ENCODE measurements around the gene PLXNA1. TPM values are rescaled to one million over a fixed set of nuclear protein-coding genes. Genes with fewer than 3 reads are reported as not detected.

Gene PLXNA1
- total RNA-seq, 1 donor from 2014 or later = 41.5 TPM

DNA sequence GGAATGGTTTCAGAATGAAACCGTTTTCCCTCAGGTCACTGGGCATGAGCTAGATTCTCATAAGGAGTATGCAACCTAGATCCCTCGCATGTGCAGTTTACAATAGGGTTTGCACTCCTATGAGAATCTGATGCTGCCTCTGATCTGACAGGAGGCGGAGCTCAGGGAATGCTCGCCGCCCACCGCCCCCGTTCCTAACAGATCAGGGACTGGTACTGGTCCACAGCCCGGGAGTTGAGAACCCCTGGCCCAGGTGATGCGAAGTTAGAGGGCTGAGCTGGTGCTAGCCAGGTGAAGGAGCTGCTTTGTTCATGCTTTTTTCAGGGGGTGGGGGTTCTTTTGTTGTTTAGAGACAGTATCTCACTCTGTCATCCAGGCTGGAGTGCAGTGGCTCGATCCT, 15.5 kb upstream of the PLXNA1 start:
- no peak for DNase-seq (ENCODE audit: low spot score)

DNA sequence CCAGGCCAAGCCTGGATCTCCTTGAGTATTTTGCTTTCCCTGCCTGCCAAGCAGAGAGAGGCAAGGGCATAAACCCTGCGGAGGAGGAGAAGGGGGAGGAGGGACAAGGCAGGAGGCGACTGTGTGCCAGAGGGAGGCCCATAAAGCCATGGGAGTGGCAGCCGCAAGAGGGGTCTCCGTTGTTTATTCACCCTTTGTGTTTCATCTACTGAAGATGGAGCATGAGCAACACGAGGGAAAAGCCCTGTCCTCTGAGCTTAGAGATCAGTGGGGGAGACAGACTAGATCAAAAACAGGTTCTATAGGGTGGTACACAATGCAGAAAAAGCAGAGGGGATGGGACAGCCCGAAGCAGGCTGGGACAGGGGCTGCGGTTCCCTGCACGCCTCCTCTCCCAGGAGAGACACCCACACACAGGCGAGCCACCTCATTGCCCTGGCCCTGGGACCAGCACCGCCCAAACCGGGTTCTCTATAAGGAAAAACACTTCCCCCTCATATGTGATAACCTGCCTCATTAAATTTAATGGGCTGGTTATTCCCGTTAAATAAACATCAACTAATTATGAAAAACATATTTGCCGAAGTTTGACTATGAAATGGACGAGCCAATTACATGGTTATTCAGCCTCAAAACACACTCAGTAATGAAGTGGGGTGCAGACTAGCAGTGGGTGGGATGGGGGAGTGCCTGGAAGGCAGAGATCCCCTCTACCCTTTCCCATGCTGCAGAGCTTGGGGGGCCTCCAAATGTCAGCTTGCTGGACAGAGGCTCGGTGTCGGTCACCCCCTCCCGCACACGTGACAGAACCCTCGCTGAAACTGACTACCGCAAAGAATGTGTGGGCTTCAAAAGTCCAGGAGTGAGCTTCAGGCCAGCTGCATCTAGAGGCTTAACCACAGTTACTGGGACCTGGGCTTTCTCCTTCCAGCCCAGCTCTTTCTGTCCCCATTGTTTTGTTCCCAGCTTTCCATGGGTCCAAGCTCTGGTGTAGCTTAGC, 14.2 kb upstream of the PLXNA1 start:
- no peak for DNase-seq (ENCODE audit: low spot score)

GRCh38 chr3:126969586-126969985, 13.3 kb upstream of the PLXNA1 start:
- no peak for DNase-seq (ENCODE audit: low spot score)

DNA sequence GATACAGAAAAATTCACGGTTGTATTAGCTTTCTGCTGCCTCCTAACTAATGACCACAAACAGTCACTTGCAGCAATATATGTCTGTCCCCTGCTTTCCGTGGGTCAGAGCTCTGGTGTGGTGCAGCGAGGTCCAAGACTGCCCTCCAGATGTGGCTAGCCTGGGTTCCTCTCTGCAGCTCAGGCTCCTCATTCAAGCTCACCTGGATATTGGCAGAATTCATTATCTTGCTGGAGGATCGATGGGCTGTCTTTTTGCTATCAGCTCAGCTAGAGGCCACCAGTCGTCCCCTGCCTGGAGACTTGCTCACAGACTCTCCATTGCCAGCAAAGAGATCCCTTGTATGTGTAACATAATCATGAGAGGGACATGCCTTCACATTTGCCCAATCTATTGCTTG, 12.8 kb upstream of the PLXNA1 start:
- no peak for DNase-seq (ENCODE audit: low spot score)

DNA sequence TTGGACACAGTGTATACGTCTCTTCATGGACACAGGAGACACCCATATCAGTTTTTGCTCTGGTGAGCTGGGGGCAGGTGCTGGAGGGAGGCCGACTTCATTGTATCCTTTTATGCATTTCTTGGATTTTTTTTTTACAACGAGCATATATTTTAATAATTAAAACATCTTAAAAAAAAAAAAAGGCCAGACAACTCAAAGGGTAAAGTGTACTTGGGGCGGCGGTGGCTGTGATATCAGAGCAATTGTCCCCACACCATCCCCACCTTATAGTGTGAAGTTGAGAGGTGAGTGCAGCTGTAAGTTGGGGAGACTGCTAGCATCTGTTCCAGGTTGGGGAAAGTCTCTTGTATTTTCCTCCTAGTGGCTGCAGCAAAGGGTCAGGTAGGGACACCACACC, 12.0 kb upstream of the PLXNA1 start:
- DNase-seq (ENCODE audit: low spot score) = no peak

GRCh38 chr3:126971891-126972351, 11.0 kb upstream of the PLXNA1 start:
- peak; percentile 76 for DNase-seq (ENCODE audit: low spot score)

- DNase-seq (ENCODE audit: low spot score) = no peak
Observed at GRCh38 chr3:126972866-126973265, 10.0 kb upstream of the PLXNA1 start.

DNA sequence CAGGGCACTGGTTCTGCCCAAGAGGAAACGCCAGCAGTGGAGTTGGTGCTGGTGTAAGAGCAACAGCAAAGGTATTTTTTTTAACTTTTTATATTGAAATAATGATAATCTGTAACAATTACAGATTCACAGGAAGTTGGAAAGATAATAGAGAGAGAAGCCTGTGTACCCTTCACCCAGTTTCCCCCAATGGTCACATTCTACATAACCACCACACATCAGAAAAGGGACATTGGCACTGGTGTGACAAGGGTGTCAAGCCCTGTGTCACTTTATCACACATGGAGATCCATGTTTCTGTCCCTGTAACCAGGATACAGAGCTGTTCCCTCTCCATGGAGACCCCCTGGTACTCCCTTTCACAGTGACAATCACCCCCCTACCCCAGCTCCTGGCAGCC, 9.1 kb upstream of the PLXNA1 start:
- DNase-seq (ENCODE audit: low spot score) = no peak

GRCh38 chr3:126974756-126975155, 8.2 kb upstream of the PLXNA1 start:
- DNase-seq (ENCODE audit: low spot score) = no peak

DNA sequence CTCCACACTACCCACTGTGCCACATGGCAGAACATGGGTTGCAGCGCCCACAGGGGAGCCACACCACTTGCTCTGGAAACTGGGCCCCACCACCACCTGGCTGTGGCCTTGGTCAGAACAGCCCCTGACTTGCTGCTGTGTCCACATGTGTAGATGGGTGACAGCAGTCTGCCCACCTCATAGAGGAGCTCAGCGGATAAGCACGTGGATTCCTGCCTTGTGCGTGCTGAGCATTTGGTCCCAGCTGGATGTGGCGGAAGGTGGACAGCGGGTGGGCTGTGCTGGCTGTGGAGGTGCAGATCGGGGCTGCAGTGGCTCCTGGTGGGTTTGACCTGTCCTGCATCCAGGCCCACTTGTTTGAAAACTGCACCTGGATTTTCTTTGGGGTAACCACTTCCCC, 6.0 kb upstream of the PLXNA1 start:
- DNase-seq (ENCODE audit: low spot score) = no peak

- no peak for DNase-seq (ENCODE audit: low spot score)
Observed at GRCh38 chr3:126977821-126978220, 5.1 kb upstream of the PLXNA1 start.

DNA sequence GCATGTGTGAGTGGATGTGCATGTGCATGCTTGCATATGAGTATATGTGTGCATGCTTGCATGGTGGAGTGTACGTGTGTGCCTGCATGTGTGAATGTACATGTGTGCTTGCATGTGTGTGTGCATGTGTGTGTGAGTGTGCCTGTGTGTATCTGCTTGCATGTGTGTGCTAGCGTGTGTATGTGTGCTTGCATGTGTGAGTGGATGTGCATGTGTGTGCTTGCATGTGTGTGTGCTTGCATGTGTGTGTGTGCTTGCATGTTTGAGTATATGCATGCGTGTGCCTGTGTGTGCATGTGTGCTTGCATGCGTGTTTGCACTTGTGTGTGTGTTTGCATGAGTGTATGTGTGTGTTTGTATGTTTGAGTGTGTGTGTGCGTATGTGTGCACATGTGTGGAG, 4.6 kb upstream of the PLXNA1 start:
- no peak for DNase-seq (ENCODE audit: low spot score)

- DNase-seq (ENCODE audit: low spot score) = no peak
Observed at GRCh38 chr3:126979046-126979628, 3.8 kb upstream of the PLXNA1 start.

DNA sequence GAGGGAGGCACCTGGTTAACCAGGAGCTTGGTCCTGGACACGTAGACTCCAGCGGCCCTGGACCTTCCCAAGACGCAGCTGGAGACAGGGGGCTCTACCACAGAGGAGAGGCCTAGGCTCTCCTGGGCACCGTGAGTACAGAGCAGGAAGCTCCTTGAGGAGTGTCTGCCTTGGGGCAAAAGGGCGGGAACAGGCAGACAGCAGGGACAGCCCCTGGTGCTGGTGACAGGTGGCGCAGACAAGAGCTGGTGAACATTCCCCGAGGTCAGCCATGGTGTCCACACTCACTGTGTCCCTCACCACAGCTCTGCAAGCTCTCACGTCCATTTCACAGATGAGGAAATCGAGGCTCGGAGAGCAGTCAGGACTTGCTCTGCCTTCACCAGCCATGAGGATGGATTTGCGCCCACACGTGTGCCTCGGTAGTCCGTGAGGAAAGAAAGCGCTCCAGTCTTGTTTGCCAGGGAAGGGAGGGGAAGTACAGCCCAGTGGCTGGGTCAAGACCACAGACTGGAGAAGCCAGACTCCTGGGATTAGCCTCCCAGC, 2.6 kb upstream of the PLXNA1 start:
- no peak for DNase-seq (ENCODE audit: low spot score)

GRCh38 chr3:126982126-126982470, 817 bp upstream of the PLXNA1 start:
- no peak for DNase-seq (ENCODE audit: low spot score)

DNA sequence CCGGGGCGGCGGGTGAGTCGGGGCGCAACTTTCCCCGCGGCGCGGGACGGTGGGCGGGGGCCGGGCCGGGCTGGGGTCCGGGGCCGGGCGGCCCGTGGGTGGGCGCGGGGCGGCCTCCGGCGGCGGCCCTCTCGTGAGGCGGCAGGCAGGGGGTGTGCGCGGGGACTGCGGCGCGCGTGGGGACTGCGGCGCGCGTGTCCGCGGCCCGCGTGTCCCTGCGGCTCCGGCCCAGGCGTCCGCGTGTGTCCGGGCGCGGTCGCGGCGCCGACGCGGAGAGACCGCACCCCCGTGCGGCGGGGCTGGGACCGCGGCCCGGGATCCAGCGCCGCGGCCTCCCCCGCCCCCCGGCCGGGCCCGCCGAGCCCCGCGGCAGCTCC, 349 bp downstream of the PLXNA1 start:
- DNase-seq (ENCODE audit: low spot score) = no peak

DNA sequence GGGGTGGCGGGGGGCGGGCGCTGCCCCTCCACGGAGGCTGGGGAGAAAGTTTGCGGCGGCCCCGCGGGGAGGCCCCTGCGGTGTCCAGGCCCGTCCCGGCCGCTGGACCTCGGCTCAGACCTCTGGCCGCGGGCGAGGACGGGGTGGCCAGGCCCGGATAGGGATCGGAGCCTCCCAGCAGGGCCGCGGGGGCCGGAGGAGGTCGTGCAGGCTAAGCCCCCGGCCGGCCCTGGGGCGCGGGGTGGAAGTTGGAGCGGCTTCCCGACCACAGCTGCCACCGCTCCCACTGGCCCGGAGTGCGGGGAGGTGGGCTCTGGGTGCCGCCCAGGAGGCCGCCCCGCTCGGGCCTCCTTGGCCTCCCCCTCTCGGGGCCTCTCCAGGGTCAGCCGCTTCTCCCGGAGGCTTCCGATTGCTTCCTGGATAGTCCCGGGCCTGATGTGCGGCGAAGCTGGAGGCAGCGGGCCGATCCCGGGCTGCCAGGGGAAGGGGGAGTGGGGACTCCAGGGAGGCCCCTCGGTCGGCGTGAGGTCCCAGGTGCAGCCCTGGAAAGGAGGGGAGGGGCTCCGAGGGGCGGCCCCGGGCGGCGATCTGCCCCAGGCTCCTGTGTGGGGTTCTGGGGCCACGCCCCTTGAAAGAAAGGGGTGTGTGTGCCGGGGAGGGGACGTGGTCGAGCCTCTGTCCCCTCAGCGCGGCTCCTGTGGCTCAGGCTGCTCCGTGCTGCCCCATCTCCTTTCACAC, 907 bp downstream of the PLXNA1 start:
- no peak for DNase-seq (ENCODE audit: low spot score)

DNA sequence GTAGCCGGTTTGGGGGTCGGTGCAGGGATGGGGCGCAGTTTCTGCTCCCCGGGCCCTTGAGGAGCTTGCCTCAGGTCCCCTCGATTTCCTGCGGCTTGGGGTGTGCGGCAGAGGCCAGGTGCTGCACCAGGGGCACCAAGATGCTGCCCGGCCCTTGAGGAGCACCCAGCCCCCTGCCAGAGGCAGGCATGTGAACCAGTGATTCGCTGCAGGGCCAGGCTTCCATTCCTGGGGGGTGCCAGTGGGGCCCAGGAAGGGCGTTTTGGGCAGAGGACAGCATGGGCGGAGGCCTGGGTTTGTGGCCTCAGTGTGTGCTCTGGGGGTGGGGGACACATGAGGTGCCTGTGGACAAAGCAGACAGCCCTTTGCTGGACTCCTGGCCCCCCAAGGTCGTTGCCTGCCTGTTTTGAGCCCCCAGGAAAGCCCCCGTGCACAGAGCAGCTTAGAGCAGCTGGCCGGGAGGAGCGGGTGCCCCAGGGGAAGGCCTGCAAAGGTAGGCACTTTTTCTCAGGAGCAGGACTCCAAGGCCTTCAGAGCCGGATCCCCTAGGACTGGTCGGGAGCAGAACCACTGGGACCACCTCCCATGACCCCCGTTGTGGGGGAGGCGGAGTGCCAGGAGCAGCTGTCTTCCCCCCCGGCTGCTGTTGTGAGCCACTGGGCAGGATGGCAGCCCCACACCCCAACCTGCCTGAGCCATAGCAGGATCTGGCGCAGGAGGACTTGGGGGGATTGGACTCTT, 1.6 kb downstream of the PLXNA1 start:
- no peak for DNase-seq (ENCODE audit: low spot score)

DNA sequence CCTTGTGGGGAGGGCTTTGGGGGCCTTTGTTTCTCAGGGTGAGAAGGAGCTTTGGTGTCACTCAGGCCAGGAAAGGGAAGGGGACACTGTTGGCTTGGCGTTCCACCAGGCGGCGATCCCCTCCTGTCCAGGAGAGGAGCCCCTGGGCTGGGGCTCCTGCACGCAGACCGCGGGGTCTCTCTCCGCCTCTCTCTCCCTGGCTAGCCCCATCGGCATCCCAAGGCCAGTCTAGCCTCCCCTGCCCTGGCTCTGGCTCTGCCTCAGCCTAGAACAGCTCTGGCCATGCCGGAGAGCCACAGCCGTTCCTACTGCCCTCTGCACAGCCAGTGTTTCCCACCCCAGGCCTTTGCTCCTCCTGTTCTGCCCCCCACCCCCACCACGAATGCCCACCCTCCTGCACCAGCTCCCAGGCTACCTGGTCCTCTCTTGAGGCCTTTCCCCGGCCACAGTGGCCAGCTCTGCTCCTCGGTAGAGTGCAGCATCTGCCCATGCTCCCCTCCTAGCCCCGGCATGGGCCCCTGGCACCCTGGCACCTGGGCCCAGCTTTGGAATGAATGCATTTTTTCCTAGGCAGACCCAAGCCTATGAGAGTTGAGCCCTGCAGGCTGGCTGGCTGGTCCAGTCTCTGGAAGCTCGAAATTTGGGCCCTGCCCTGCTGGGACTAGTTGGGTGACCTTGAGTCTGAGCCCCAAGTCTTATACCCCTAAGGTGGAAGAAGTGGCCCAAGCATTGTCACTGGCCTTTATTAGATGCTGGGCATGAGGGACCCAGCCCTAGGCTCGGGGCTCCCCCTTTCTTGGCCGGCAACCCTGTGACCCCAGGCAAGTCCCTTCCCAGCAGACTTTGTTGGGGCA, 2.4 kb downstream of the PLXNA1 start:
- no peak for DNase-seq (ENCODE audit: low spot score)

DNA sequence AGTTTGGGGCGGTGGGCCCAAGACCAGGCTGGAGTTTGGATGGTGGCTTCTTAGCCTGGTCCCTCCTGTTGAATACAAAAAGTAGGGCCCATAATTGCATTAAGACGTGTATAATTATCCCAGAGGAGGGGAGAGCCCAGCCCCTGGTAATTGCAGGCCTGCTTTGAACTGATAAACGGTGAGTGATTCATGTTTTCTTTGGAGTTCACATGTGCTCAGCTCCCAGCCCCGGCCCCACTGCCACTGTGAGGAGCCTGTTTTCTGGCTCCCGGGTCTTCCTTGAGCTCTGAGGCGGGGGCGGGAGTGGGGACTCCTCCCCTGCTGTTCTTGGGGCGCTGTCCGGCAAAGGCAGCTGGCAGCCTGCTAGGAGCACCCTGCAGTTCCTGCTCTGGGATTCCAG, 3.1 kb downstream of the PLXNA1 start:
- DNase-seq (ENCODE audit: low spot score) = no peak

- DNase-seq (ENCODE audit: low spot score) = no peak
Observed at GRCh38 chr3:126987129-126987528, 4.2 kb downstream of the PLXNA1 start.

All from mucosa of gallbladder (tissue), 1 donor.